ENCODE results near the gene CTCFL.

GRCh38 chr20:57474205-57474604 is 50.7 kb downstream of the CTCFL start:
- TF ChIP-seq POLR2A (IDR thresholded peaks at IDR 0.05), result no peak
- TF ChIP-seq CTCF (IDR thresholded peaks at IDR 0.05), result no peak
